GM19023 (cell line): ENCODE measurements around the gene TLK1.

Experiments used
- ATAC-seq: cut with Tn5 transposase; IDR thresholded peaks from one replicate; pipeline ENCODE4 v1.9.1; 2021; ENCODE audit warnings: mild to moderate bottlenecking, moderate library complexity; ENCODE audit not compliant: unreplicated experiment

The TLK1 gene

DNA sequence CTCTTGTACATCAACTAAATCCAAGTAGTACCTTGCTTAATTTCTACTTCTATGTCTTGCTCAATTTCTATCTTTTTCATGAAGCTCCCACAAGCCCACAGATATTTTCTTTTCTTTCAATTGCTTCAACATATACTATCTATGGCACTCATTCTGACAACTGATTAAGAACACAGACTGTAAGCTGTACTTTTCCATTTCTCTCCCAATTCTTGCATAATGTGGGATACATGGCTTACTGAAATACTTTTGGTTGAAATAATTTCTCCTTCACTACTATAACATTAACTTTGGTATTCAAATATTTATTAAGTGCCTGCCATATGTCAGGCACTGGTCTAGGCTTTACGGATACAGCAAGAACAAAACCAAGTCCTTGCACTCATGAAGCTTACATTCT lies 146.8 kb downstream of the TLK1 start:
- no peak for ATAC-seq

DNA sequence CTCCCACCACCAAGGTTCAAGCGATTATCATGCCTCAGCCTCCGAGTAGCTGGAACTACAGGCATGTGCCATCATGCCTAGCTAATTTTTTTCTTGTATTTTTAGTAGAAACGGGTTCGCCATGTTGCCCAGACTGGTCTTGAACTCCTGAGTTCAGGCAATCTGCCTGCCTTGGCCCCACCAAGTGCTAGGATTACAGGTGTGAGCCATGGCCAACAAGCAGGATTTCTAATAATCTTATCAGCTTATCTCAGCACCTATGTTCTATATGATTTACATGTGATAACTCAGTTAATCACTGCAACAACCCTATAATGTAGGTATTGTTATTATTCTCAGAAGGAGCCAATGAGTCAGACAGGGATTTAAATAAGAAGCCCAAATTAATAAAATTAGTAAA lies 151.3 kb downstream of the TLK1 start:
- no peak for ATAC-seq

DNA sequence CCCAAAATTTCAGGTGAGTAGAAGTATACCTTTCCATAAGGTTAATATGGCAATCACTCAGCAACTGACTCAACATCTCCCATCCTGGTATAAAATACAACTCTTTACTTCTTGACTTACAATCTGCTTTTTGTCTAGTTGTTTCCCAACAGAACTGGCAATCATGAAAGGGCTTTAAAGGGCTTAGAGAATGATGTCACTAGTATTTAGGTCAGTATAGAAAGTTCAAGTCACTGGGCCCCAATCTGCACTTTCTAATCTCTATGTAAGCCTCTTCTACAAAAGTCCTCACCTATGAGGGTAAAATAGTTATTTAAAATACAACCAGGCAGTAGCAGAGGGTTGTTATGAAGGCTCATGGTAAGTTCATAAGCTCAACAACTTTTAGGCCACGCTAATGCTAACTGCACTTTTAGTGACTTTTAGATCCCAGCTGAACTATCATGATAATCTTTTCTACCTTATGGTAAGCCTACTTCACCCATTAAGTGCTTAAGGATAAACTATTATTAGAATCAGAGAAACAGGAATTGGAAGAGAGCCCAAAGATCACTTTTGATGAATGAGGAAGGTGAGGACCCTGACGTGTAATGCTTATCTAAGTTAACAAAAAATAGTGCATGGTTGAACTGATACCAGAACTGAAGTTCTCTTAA lies 152.0 kb downstream of the TLK1 start:
- ATAC-seq, result no peak

DNA sequence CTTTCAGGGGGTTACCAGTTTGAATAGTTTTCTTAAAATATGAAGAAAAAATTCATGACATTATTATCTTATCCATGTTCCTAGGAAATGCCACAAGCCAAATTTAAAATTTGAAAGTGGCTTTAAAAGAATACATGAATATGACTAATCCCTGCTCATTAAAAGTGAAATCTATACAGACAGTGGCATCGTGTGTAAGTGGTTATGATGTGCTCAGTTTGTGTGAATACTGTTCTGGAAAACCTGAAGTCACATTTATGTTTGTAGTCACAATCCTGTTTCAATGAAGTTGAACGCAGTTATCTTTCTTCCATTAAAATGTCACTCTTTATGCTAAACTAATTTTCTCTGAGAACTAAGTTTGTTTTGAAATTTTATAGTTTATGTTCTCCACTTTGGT lies 155.9 kb downstream of the TLK1 start:
- ATAC-seq, result no peak

DNA sequence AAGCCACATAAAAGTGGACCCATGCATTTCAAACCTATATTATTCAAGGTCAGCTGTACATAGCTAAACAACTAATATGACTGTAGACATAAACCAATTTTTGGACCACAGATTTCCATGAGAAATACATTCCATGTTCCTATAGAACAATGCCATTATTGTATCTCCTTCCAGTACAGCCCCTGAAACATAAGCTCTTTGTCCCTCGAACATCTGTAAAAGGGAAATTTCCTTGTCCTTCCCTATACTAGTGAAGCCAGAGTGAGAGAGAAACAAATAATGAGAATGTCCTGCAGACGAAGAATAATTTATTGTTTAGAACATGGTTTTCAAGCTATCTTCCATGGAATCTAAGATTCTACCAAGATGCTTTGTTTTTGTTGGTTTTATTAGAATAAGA lies 156.3 kb downstream of the TLK1 start:
- no peak for ATAC-seq

DNA sequence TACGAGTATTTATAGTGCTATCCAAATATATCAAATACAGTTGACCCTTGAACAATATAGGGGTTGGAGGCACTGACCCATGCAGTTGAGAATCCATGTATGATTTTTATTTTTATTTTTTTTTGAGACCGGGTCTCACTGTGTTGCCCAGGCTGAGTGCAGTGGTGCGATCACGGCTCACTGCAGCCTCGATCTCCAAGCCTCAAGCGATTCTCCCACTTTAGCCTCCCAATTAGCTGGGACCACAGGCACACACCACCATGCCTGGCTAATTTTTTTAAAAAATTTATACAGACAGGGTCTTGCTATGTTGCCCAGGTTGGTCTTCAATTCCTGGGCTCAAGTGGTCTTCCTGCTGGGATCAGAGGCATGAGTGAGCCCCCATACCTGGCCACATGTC lies 161.0 kb downstream of the TLK1 start:
- ATAC-seq, result no peak

DNA sequence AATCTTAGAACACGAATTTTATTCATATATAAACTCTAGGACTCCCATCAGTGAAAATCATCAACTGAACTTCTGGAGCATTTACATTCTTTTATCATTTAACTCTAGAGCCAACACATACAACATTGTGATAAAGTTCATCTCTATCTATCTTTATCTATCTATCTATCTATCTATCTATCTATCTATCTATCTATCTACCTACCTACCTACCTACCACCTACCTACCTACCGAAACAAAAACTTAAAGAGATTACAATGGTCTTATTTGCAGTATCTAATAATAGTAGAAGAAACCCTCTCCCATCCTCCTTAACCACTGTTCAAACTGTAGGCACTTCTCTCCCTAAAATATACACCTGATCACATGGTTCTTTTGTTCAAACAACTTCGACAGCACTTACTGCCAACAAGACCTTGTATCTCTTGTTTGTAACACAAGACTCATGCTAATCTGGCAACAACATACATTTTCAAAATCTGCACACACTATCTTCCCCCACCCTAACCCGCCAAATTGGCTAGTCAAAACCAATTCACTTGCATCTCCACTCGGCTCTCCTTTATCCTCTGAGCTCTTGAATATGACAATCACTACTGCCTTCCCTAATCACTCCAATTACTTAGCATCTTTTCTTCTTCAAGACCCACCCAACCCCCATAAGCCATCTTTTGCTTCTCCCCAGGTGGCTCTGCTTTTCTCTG lies 162.6 kb downstream of the TLK1 start:
- no peak for ATAC-seq

DNA sequence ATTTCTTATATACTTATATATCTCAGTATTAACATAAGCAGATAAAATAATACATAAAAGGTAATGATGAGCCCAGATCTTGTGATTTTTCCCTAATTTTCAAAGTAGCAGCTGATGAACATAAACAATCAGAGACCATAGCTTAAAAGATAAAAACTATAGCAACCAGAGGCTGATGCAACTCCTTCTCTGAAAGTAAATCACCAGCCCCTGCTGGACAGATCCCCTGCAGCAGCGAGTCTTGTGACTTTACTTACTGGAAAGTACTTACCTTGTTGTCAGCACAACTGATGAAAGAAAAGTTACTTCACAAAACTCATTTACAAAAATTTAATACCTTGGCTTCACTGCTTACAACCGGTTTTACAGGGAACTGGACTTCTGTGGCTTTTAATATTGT lies 164.4 kb downstream of the TLK1 start:
- ATAC-seq, result no peak

DNA sequence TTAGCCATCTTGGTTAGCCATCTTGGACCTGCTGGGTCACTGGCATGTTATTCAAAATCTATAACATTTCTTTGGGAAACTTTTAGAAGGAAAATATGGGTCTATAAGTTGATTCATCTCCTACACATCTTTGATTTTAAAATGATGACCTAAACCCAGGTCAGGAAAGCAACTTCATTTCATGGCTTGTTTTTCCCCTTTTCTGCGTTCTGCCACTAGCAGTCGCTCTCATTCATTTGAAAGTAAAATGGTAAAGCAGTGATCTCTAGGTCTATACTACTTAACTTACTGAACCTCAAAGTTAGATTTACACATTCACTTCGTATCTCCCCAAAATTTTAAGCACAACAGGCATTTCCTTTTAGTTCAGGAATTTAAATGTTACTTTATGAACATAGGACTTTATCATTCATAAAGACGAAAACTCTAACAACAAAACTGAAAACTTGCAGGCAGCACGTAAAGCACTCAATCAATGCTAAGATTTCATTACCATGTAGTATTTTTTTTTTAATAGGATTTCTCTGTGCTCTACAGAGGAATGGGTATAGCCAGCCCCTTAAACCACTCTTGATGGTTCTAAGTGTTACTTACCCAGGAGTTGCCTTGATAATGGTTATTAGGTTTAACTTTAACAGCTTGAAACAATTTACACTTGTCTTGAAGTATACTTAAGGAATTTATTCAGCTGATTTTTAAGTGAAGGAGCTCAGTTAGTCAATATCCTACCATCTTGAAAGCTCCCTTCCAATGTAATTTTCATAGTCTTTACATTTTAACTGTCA lies 169.1 kb downstream of the TLK1 start:
- no peak for ATAC-seq

DNA sequence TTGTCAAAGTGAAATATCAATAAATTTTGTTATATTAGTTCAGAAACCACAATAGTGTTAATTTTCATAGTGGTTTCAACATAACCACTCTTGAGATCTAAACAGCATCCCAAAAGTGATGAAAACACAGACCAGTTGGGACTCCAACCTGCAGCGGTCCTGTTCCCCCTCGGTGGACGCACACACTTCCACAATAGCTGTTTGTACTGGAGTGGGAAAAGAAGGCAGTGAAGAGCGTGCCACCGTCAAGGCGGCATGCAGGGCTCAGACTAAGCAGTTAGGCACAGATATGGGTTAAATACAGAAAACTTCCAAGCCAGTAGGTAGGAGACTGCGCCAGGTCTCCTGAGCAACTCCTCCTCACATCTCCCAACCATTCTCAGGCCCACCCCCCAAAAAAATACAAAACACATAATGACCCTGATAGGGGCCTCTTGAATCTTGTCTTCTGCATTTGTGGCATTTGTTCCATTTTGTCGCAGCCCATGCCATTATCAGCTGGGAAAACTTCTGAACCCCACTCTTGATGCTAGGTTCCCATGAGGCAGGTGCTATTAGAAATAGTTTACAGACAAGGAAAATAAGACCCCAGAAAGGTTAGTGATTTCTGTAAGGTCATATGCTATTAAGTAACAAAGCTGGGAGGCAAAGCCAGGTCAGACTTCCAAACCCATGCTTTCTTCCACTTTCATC lies 174.0 kb downstream of the TLK1 start:
- no peak for ATAC-seq

DNA sequence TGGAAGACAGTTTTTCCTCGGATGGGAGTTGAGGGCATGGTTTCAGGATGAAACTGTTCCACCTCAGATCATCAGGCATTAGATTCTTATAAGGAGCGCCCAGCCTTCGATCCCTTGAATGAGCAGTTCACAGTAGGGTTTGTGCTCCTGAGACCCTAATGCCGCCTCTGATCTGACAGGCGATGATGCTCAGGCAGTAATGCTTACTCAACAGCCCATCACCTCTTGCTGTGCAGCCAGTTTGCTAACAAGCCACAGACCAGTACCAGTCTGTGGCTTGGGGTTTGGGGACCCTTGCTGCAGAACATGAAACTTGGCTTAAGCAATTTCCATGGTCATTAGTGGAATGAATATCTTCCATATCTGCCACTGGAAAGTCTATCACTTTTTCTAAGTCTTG lies 175.3 kb downstream of the TLK1 start:
- ATAC-seq, result no peak

DNA sequence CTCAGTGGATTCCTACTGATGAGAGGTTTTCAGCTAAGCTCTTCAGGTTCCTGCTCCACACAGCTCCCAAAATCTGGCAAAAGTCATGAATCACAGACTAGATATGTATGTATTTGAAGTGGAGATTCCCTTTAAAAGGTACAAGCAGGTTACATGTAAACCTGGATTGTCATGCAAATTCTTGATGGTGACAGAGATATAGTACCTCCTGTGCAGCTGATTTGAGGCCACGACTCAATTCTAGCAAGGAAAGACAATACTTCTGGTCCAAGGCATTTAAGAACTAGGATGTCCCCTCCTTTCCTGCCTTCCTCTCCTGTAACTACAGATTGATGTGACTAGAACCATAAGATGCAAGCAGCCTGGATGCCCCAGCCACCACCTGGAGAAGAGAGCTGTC lies 176.6 kb downstream of the TLK1 start:
- ATAC-seq, result no peak

DNA sequence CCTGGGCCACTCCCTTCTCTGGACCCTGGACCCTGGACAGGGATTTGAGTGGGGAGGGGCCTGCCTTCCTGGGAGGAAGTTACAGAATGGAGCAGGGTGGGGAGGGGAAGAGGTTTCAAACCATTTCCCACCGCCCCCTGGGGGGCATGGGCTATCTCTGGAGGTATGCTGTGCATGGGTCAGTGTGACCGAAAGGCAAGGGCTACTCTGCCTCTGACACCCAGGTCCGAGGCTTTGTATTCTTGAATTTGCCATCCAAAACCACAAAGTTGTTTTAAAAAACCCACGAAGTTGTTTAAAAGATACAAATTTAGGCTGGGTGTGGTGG lies 184.8 kb downstream of the TLK1 start:
- no peak for ATAC-seq

DNA sequence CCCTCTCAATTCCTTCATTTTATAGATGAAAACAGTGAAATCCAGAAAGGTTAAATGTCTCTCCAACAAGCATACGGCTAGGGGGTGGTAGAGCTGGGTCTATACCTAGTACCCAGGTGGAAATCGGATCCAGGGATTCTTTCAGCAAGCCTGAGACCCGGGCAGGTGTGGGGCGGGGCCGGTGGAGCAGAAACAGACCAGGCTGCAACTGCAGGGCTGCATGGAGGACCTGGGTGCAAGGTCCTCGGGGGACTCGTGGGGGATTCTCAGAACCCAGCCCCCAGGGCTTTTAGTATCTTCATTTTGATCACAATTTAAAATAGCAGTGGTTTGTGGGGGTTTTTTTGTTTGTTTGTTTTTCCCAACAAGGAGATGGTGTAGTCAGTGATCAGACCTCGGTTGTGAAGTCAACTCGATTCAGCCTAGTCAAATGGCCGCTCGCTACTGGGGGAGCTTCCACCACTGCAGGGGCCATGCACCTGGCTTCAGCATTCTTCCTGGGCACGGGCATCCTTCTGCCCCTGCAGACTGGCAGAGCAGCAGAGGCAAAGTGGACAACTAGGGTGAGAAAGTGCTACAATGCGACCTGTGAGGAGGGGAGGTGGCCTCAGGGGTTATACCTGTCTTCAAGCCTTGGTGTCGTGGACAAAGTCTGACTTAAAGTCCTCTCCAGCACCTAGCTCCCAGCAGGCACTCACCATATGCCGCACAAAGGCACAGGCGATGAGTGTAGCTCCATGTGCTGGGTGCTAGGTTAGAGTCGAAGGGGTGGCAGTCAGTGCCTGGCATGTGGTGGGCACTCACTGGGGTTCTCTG lies 185.4 kb downstream of the TLK1 start:
- ATAC-seq, result no peak

DNA sequence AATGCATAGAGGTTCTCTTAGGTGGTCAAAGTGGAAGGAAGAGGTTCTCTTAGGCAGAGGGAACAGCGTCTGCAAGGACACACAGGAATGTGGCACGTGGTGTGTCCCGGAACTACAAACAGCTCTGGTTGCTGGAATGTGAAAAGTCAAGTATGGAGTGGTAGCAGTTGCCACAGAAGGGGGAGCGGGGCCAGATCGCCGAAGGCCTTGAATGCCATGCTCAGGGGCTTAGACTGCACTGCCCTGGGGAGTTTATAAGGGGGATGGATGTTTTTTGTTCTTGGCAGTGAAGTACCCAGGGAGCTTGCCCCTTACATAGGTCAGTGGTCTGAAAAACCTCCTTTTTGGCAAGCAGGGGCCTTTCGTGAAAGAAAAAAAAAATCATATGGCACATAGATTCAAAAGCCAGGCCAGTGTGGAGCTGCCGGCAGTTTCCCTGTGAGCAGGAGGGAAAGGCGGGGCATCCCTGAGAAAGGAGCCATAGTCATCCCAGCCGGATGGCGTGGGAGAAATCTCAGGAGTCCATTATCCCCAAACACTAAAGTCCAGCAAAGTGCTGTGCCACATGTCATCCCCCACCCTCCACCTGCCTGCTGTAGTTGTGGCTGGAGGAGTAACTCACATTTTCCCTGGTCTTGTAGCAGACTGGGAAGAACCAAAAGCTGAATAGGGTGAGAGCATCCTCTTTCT lies 186.2 kb downstream of the TLK1 start:
- ATAC-seq, result no peak

DNA sequence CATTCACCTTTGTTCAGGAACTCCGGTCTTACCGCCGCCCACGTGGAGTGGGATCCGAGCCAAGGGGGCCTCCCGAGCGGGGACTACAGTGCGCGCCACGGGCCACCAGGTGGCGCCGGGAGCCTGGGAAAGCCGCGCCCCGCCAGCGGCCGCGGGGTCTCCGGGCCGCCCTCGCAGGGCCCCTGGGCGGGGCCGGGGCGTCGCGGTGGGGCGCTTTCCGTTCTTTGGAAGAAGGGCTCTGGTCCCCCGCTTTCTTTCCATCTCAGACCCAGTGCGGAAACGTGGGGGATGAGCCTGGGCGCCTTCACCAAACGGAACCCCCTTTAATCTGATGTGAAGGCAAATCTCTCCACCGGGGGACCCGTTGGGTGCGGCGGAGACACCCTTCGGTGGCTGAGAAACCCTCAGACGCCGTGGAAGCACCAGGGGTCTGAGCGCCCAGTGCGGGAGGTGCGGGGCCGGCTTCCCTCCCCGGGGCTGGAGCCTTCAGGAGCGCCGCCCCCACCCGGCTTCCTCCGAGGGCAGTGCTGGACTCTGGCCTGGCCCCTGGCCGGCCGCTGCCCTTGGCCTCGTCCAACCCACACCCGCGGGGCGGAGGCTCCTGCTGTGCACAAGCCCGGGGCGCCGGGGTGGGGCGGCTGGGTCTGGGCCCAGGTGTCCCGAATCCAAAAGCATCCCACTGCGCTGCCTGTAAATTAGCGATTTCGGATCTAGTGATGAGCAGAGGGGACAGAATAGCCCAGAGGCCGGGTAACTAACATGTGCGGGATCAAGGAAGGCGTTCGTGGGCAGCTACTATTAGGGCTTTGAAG lies 187.0 kb downstream of the TLK1 start:
- peak; percentile 95 for ATAC-seq

DNA sequence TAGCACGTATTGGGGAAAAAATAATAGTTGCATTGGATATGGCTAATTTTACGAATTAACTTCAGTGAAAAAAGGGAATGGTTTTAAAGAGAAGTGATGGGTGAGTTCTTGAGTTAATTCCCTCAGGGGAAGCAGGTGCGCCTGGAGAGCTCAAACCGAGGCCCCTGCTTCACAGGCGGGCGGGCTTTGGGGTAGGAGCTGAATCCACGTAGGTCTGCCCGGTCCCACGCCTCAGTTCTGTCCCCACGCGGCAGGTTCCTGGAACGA lies 187.5 kb downstream of the TLK1 start:
- ATAC-seq, result no peak

DNA sequence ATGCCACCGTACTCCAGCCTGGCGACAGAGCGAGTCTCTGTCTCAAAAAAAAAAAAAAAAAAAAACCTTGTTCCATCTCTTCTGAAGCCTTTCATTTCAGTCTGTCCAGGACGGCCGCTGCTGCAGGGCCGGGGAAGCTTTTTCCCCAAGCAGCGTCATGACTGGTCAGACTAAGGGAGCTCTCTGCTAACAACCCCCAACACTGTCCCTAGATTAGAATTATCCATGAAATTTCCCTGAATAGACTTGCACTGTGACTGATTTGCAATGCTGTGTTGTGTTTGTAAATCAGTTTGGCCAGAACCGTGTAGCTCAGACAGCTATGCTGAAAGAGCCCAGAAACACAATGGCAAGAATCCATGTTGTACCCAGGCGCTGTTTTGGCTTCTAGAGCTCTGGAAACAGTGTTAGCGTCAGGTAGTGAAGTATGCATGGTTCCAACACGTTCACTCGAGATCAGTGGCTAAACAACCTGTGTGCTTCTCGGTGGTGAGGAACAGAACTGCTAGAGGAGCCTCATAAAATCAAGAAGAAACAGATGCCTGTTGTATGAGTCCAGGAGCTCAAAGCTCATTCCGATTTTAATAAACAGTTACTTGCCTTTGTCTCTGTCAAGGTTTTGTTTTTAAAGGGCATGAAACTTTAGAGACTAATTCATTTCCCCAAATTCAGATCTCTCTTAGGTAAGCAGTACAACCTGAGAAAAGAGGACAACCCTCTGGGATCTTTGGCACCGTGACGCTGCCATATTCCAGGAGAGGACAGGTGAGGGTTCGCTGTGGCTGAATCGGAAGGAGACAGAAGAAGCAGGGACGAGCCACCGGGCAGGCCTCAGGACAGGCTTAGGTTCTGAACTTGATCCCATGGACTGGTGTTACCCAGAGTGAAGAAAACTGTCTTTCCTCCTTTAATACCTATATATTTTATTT lies 188.1 kb downstream of the TLK1 start:
- ATAC-seq, result no peak

DNA sequence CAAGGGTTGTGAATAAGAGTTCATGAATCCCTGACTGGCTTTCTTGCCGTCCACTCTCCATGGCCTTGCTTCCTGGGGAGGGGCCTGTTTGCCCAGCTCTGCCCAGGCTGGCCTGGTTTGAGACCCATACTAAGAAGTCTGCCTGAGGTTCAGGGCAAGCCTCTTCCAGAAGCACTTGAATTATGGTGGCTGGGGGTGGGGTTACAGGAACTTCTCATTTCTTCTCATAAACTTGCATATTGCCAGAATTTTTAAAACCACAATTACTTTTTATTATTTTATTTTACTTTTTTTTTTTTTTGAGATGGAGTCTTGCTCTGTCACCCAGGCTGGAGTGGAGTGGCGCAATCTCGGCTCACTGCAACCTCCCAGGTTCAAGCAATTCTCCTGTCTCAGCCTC lies 189.6 kb downstream of the TLK1 start:
- ATAC-seq, result no peak
